VCaP (cell line): ENCODE measurements around the gene RND2.

Experiments used
- H3K27ac ChIP-seq: fragments of 450-650 bp; 2 replicates; pipeline ENCODE4 v1.5.1; 2017
- CTCF ChIP-seq: fragments of 450-650 bp; conservative IDR thresholded peaks from 2 replicates; pipeline ENCODE4 v1.5.1; 2017; ENCODE audit warnings: mild to moderate bottlenecking, moderate library complexity

RND2 gene

DNA sequence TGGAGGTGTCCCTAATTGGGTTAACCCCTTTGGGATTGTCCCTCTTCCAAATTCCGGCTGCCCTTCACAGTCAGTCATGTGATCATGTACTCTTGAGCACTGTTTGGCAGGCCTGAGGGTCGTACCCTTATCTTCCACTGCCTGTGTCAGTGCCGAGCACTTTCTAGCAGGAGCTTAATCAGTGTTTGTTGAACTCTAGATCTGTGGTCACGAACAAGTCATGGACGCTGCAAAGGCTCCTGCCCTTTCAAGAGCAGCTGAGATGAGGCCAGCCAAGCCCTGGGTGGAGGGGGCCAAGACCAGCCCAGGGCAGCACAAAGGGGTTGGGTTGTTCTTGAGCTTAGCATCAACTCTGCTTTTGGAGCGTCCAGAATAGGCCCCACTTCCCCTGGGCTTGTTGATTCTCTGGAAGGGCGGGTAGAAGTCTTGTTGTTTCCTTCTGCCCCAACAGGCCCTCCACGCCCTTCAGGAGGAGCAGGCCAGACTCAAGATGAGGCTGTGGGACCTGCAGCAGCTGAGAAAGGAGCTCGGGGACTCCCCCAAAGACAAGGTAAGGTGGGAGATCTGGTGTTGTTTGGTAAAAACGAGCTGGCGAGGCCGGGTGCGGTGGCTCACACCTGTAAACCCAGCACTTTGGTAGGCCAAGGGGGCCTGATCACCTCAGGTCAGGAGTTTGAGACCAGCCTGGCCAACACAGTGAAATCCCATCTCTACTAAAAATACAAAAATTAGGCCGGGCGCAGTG, 13.1 kb upstream of the RND2 start:
- peak overlapping the region; percentile 63 for H3K27ac ChIP-seq

GRCh38 chr17:43013296-43013695, 11.7 kb upstream of the RND2 start:
- H3K27ac ChIP-seq, result no peak overlapping the region
- no peak for TF ChIP-seq CTCF

More for the DNA sequence above, 13.1 kb upstream of the RND2 start:
- no peak for TF ChIP-seq CTCF

DNA sequence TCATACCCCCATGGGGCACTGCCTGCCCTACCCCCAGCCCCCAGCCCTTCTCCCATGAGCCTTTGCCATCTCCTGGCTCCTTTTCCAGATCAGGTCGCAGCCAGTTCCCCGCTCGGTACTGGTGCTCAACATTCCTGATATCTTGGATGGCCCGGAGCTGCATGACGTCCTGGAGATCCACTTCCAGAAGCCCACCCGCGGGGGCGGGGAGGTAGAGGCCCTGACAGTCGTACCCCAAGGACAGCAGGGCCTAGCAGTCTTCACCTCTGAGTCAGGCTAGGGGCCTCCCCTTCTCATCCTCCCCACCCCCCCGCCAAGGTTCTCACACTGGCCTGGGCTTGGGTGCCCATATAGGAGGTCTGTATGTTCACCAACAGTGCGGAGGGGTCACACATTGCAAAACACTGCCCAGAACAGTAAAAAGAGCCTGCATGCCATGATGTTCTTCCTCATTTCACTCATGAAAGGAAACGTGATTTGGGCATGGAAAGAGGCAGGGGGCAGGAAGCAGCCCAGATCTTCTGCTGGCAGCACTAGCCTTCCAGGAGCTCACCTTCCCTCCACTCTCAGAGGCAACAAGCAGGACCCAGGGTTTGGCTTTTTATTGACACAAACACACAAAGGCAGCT, 10.9 kb upstream of the RND2 start:
- no peak overlapping the region for H3K27ac ChIP-seq
- no peak for TF ChIP-seq CTCF

DNA sequence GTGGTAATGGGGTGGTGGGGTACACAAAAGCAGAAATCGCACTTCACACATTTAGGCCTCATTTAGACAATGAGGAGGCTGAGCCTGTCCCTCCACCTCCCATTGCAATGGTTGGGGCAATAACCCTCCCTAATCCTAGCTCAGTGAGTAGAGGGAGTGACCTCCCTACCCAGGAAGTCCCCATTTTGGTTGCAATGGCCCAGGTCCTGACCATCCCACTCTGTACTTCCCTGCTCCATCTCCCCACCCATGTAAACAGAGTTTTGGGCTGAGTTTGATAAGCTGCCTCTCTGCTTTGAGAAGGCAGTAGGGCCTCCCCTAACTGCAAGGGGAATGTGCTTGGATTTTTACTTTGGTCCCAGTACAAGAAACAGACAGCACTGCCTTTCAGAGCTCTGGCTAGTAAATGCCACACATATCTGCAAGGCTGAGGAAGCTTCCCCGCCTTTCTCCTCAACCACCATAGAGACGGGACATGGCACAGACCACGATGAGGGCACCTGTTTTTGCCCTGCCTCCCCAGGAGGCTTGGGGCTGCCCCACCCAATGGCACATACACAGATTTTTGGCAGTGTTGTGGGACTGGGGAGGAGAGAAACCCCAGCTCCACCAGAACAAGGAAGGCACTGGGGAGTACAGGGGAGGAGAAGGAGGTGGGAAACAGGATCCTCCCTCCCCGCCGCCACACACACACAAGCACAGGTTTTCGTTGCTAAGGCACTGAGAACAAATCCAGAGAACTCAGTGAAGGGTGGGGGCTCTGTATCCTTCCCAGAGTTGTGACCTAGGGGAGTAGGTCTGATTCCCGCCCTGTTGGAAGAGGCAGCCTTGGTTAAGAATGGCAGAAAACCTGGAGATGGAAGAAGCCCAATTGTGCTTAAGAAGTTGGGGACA, 10.1 kb upstream of the RND2 start:
- no peak overlapping the region for H3K27ac ChIP-seq
- TF ChIP-seq CTCF, result no peak

DNA sequence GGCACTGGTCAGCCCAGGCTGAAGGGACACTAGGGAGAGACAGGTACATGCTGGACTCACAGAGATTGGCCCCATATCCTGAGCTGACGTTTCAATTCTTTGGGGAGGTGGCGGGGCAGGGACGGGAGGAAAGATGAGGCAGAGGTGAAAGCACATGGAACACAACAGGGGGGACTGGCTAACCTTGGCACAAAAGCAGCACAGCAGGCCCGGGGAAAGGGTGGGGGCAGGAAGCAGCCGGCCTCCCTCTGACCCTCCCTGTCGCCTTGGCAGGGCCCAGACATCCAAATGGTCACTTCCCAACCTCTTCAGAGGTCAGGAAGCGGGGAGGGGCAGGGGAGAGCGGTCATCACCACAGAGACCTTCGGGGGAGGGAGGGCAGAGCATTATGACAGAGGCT, 9.5 kb upstream of the RND2 start:
- H3K27ac ChIP-seq, result no peak overlapping the region
- no peak for TF ChIP-seq CTCF

DNA sequence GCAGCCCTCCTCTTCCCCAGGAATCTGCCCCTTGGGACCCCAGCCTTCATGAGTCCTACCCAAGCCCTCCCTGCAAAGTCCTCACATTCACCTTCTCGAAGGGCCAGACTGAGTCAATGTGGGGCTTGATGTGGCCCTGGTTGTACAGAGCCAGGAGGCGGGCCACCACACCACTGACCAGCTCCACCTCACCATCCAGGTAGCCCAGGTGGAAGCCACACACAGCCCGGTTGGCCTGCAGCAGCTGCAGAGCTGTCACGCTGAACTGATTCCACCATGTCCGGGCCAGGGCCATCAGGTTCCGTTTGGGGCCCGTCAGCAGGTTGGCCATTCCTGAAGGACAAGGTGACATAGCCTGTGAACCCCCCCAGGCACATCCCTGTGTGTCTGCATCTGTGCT, 8.8 kb upstream of the RND2 start:
- no peak overlapping the region for H3K27ac ChIP-seq
- TF ChIP-seq CTCF, result no peak
